HG02571 (cell line): Measurements from ENCODE around the gene ELN.
"Not testable (repeated sequence)": the region's sequence is repeated elsewhere in the genome, so short reads cannot be mapped to it uniquely, and the experiment has no call there.

ENCODE experiments used
- ATAC-seq: cut with Tn5 transposase; IDR thresholded peaks from one replicate; pipeline ENCODE4 v1.9.1; 2021; ENCODE audit warnings: mild to moderate bottlenecking, moderate library complexity; ENCODE audit not compliant: unreplicated experiment

ELN gene

DNA sequence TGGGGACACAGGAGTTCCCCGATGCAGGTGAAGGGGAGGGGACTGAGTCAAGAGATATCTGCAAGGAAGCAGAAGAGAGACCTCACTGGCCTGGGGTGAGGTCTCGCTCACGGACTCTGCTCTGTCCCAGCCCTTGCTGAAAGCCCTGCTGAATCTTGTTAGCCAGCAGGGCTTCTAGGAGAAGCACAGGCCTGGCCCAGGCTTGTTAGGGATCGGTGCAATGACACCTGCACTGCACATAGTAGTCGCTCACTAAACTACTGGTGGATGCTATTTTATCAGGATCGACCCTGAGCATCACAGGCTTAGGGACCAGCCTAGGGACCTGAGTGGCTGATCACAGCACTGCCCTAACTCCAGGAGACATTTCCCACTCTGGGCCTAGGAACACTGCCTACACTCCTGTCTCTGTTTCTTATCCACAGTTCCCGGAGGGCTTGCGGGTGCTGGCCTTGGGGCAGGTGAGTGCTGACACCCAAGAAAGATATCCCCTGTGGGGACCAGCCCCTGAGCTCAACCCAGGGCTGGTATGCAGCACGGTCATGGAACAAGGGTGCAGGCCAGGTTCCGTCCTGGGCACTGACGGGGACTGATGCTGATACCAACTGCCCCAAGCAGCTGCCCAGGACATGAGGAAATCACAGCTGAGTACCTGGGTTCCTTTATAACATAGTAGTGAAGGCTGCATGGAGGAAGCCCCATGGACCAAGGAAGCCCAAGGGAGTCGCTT is 13.0 kb downstream of the ELN start:
- no peak for ATAC-seq

DNA sequence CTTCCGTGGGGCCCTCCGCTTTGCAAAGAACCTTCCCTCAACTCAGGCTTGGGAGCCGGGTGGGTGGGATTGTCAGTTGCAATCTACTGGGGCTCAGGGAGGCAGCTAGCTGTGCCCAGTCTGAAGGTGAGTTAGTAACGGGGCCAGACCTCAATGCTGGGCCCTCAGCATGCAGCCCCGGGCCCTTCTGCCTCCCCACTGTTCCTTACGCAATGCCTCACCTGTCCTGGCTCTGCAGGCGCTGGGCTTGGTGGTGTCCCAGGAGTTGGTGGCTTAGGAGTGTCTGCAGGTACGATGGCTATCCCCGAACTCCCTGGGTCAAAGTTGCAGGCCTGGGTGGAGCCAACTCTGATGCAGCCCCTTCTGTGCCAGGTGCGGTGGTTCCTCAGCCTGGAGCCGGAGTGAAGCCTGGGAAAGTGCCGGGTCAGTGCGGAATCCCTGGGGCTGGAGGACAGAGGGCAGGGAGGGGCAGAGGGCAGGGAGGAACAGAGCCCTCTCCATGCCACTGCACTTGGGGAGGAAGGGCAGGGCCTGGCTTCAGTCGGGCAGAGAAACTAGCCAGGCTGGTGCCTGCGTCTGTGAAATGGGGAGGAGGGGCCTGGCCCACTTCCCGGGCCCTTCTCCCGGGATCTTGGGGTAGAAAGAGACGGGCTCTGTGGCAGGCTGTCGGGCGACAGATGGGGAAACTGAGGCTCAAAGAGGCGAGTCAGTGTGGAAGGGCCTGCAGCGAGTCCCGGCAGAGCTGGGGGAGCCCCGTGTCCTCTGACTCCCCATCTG is 15.0 kb downstream of the ELN start:
- no peak for ATAC-seq

DNA sequence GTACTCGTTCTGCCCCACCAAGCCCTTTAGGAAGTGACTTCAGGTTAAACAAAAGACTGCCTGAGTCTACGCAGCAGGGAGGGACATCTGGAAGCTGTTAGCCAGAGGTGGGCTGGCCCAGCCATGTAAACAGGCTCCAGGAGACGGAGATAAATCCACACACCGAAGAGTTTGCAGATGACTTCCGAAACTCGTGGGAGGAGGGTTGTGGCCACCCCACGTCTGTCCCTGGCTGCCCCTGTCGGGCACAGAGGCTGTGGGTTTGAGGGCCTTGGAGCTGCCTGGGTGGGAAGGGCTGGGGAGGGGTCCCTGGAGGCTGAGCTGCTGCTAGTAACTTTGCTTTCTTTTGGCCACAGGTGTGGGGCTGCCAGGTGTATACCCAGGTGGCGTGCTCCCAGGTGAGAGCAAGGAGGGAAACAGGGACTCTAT is 15.6 kb downstream of the ELN start:
- no peak for ATAC-seq

DNA sequence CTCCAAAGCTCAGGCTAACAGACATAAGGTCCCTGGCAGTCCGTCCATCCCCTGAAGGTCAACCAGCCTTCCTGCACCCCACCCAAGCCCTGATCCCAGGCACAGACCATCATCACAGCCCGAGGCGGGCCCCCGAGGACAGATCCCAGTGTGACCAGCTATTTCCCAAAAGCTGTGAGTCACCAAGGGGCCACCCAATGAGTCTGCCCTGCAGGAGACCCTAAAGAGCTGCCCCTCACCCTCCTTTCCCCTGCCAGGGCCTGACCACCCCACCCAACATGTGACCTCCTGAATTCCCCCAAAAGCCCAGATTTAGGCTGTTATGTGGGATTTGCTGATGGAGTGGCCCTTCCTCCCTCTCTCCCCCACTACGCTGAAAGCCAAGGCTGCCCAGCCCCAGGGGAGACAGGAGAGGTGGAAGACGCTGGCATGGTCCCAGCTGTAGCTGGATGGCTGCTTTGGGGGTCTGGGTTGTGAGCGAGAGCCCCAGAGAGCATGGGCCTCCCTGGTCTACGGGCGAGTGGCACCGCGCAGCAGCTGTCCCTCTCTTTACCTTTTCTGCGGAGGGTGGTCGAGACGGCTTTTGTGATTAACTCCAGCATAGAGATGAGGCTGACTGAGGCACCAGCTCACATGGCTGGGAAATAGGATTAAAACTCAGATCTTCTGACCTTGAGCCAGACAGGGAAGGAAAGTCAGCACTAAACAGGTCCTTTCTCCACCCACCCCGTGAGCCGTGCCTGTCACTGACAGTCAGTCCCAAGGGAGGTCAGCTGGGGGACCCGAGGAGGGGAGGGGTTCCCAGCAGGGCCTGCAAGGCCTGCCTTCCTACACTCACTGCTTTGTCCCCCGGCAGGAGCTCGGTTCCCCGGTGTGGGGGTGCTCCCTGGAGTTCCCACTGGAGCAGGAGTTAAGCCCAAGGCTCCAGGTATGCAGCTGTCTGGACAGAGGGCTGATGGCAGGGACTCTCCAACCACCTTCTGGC is 16.7 kb downstream of the ELN start:
- ATAC-seq: no peak

DNA sequence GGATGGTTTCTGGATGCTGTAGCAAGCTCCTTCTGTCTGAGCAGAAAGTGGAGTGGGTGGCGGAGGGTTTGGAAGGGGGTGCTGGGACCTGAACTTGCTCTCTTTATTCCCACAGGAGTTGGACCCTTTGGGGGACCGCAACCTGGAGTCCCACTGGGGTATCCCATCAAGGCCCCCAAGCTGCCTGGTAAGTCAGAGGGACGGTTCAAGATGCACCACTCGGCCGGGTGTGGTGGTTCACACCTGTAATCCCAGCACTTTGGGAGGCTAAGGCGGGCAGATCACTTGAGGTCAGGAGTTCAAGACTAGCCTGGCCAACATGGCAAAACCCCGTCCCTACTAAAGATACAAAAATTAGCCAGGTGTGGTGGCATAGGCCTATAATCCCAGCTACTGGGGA is 18.6 kb downstream of the ELN start:
- not testable (repeated sequence) for ATAC-seq

DNA sequence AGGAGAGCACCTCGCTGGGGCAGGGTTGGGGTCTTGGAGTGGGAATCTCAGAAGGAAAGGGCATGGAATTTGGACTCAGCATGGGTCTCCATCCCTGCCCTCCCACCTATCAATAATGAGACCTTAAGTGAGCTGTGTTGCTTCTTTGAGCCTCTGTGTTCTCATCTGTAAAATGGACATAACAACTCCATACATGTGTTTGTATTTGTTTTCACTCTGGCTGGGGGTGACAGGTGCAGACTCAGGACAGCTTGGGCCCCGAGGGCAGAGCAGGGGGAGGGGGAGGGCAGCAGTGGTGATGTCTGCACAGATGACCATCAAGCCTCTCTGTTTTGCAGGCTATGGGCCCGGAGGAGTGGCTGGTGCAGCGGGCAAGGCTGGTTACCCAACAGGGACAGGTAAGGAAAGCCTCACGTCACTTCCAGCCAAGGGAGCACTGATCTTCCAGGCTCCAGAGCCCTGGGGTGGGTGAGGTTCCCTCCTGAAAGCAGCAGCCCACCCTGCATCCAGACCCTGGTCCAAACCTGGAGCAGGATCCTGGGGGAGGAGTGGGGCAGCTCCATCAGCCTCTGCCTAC is 19.9 kb downstream of the ELN start:
- ATAC-seq: no peak

DNA sequence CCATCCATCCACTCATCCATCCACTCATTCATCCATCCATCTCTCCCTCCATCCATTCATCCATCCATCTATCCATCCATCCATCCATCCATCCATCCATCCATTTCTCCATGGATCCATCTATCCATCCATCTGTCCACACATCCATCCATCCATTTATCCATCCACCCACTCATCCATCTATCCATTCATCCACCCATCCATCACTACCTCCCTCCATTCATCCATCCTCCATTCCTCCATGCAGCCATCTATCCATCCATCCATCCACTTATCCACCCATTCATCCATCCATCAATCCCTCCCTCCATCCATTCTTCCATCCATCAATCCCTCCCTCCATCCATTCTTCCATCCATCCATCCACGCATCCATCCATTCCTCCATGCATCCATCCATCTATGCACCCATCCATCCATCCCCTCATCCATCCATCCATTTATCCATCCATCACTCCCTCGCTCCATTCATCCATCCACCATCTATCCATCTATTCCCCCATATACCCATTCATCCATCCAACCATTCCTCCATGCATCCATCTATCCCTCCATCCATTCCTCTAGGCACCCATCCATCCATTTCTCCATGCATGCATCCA is 21.1 kb downstream of the ELN start:
- ATAC-seq: no peak

DNA sequence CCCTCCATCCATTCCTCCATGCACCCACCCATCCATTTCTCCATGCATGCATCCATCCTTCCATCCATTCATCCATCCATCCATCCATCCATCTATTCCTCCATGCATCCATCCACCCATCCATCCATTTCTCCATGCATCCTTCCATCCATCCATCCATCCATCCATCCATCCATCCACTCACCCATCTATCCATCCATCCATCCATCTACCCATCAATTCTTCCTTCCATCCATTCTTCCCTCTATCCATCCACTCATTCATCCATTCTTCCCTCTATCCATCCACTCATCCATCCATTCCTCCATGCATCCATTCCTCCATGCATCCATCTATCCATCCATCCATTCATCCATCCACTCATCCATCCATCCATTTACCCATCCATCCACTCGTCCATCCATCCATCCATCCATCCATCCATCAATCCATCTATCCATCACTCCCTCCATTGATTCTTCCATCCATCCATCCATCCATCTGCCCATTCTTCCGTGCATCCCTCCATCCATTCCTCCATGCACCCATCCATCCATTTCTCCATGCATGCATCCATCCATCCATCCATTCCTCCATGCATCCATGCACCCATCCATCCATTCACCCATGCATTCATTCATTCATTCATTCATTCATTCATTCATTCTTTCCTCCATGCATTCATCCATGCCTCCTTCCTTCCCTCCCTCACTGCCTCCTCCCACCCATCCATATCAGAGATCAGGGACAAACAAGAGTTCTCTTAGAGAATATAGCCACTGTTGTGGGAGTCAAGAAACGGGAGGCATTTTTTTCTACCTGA is 22.2 kb downstream of the ELN start:
- no peak for ATAC-seq

DNA sequence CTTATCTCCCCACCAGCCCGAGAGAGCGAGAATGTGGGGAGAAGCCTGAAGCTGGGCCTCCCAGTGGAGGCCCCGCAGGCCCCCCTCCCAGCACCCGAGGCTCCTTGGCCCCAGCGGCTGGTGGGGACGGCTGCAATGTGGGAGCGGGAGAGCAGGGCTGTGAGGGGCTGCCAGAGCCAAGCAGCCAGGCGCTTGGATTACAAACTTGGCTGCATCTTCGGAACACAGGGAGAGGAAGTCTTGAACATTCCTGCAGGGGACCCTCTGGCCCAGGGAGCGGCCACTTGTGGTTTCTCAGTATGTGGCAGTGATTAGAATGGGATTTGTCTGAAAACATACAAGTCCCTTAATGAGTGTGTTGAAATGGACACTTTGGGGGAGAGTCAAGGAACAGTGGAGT is 23.2 kb downstream of the ELN start:
- no peak for ATAC-seq

DNA sequence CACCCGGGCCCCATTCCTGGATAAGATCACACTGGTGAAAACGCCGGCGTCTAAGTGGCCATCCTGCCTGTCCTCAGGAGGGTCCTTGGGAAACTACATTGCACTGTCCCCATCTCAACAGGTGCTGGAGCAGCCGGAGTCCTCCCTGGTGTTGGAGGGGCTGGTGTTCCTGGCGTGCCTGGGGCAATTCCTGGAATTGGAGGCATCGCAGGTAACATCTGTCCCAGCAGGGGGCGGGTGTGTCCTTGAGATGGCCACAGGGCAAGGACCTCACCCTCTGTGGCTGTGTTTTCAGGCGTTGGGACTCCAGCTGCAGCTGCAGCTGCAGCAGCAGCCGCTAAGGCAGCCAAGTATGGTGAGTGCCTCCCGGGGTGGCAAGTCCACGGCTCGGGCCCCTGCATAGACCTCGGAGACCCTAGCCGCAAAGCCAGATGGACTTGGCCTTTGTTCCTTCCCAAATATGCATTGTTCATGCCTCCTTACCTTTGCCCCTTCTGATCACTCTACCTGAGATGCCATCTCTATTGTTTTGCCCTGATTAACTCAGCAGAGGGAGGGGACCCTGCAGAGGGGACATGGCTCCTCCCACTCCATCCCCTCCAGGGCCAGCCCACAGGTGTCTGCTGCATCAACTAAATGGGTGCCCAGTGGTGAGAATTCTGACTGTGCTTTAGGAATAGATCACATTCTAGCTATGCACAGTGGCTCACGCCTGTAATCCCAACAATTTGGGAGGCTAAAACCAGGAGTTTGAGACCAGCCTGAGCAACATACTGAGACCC is 23.8 kb downstream of the ELN start:
- ATAC-seq: no peak

DNA sequence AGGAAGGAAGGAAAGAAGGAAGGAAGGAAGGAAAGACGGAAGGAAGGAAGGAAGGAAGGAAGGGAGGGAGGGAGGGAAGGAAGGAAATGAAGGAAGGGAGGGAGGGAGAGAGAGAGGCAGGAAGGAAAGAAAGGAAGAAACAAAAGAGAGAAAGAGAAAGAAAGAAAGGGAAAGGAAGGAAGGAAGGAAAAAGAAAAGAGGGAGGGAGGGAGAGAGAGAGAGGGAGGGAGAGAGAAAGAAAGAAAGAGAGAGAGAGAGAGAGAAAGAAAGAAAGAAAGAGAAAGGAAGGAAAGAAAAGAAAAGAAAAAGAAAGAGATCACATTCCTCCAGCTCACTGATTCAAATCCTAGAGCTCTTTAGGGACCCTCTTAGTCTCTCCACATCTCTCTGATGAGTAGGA is 24.7 kb downstream of the ELN start:
- no peak for ATAC-seq

DNA sequence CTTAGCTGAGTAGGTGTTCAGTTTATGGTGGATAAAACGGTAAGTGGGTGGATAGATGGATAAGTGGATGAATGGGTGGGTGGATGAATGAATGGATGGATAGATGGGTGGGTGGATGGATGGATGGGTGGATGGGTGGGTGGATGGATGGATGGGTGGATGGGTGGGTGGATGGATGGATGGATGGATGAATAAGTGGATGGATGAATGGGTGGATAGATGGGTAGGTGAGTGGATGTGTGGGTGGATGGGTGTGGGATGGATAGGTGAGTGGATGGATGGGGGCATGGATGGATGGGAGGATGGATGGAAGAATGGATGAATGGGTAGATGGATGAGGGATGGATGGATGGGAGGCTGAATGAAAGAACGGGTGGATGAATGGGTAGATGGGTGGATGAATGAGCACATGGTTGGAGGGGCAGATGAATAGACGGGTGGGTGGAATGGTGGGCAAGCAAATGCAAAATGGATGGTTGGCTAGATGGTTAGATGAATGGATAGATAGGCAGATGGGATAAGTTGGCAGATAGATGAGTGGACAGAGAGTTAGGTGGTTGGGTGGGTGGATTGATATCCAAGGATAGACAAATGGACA is 25.7 kb downstream of the ELN start:
- ATAC-seq: no peak

DNA sequence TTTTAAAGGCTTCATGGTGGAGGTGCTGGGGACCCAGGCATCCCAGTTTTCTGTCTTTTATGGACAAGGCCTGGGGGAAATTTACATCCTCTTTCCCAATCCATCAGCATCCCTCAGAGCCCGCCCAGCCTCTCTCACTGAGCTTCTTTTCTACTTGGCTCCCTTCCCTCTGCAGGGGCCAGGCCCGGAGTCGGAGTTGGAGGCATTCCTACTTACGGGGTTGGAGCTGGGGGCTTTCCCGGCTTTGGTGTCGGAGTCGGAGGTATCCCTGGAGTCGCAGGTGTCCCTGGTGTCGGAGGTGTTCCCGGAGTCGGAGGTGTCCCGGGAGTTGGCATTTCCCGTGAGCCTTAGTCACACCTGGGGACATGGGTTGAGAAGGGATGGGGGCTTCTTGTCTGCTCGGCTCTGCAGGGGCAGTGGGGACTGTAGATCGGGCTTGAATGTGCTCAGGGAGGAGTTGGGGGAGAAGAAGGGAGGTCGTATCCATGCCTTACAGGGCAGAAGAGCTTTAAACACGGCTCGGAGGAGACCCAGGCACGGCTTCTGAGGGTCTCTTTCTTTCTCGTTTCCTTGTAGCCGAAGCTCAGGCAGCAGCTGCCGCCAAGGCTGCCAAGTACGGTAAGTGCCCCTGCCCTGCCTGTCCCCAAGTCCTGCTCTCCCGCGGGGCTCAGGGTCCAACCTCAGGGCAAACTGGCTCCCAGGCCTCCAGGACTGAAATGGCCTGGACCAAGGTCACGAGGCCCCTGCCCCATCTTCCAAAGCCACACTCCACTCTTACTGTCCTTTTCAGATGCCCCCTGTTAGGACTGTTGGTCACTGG is 28.3 kb downstream of the ELN start:
- no peak for ATAC-seq

DNA sequence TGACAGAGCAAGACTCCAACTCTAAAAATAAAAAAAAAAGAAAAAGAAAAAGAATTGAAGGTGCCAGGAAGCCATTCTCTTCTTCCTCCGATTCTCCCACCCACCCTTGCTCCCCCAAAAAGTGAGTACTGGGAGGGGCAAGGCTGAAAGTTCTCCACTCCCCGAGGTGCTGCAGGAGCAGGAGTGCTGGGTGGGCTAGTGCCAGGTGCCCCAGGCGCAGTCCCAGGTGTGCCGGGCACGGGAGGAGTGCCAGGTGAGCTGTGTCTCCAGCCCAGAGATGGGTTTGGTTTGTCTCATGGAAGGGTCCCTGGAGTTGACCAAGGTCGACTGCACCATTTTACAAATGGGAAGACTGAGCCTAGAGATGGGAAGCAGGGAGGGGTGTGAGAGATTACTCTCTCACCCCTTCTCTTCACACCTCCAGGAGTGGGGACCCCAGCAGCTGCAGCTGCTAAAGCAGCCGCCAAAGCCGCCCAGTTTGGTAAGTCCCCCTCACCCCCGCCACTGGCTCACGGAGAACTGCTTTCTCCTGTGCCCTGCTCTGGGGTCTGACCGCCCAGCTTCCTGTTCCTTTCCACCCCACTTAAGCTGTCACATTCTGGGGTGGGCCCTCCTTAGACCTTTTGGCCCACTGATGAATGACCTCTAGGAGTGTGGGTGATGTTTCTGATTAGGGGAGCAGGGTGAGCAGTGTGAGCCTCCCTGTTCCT is 29.4 kb downstream of the ELN start:
- no peak for ATAC-seq

DNA sequence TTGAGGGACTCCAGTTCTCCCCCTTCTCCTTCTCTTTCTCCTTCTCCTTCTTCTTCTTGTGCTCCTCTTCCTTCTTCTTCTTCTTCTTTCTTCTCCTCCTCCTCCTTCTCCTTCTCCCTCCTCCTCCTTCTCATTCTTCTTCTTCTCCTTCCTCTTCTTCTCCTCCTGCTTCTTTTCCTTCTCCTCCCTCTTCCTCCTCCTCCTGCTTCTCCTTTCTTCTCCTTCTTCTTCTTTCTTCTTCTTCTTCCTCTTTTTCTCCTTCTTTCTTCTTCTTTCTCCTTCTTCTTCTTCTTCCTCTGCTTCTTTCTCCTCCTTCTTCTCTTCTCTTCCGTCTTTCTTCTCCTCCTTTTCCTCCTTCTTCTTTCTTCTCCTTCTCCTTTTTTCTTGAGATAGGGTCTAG is 30.0 kb downstream of the ELN start:
- no peak for ATAC-seq

DNA sequence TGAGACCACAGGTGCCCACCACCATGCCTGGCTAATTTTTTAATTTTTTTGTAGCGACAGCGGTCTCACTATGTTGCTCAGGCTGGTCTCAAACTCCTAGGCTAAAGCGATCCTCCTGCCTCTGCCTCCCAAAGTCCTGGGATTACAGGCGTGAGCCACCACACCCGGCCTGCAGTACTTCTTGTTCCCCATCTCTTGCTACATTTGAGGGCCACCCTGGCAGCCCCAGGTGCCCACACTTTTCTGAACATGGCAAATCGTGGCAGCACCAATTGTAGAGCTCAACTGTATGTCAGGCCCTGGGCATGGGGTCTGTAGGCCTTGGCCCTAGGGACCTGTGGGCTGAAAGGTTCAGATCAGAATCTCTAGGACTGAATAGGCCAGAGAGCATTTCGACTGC is 30.5 kb downstream of the ELN start:
- no peak for ATAC-seq

DNA sequence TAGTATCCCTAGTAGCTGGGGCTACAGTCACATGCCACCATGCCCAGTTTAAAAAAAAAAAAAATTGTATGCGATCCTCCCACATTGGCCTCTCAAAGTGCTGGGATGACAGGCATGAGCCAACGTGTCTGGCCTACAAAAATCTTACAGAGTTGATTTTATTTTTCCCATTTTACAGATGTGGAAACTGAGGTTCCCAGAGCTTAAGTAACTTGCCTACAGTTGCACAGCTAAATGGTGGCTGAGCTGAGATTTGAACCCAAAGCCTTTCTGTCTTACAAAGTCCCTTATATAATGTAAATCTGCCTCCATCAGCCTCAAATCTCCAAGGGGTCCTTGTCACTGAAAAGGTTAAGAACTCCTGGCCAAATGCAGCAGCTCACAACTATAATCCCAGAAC is 31.1 kb downstream of the ELN start:
- ATAC-seq: no peak
